Testis (tissue), 3 donors: ENCODE data around the gene SF3B1. TPM values are rescaled to one million over a fixed set of nuclear protein-coding genes. Genes with fewer than 3 reads are reported as not detected.
A peak's percentile ranks its signal among the peaks of the same experiment; 100 is the strongest.

Experiments used
- DNase-seq: peaks from one replicate; pipeline ENCODE4 v3.0.0-alpha.2; 2019
- H3K27ac ChIP-seq, 2 donors: fragments of 200-600 bp; sonication (generic); one replicate each; pipeline ENCODE4 v1.5.1; 2019
- H3K27me3 ChIP-seq: fragments of 200-600 bp; sonication (generic); one replicate; pipeline ENCODE4 v1.5.1; 2019
- H3K36me3 ChIP-seq: fragments of 200-600 bp; sonication (generic); one replicate; pipeline ENCODE4 v1.5.1; 2017; ENCODE audit warnings: low read depth; ENCODE audit errors: missing control alignments
- H3K4me1 ChIP-seq: fragments of 200-600 bp; sonication (generic); one replicate; pipeline ENCODE4 v1.5.1; 2019
- H3K4me3 ChIP-seq, 2 donors: fragments of 200-600 bp; sonication (generic); one replicate each; pipeline ENCODE4 v1.5.1; 2017 to 2019
- H3K9me3 ChIP-seq: fragments of 200-600 bp; sonication (generic); one replicate; pipeline ENCODE4 v1.5.1; 2017
- POLR2A ChIP-seq: fragments of 450-650 bp; IDR thresholded peaks from one replicate; pipeline ENCODE4 v1.6.1; 2017; ENCODE audit warnings: antibody characterized with exemption, mild to moderate bottlenecking, moderate library complexity
- WGBS, 2 donors: methylation state at CpG; one replicate each; pipeline ENCODE4 v1.1.5; 2018; 5-methylcytosine and 5-hydroxymethylcytosine counted together
- intact Hi-C: fragments of 100-400 bp; cut with DNase I; formaldehyde crosslinking; loops from one replicate; pipeline ENCODE4 v1.15.1; 2023; ENCODE audit warnings: low total_unique reads
- polyA plus RNA-seq: library from polyadenylated mRNA; stranded (reverse); fragments of 350-450 nt; fragmentation: Illumina TruSeq; extraction: RNeasy Lipid Tissue Mini Kit (QIAGEN cat#74804); gene quantifications from one replicate; pipeline ENCODE4 v1.2.3, GENCODE V29; 2014; ENCODE audit warnings: low read depth, low replicate concordance; ENCODE audit not compliant: insufficient read depth
- total RNA-seq, 2 donors: library from RNA; depleted of rRNA; stranded (reverse); fragments of >200 nt; gene quantifications; one replicate each; pipeline ENCODE4 v1.2.3, GENCODE V29; 2016
- TF ChIP-seq, protein P1 (sequence below), 3 experiments: fragments of 450-650 bp in 2 of 3; fragments of 200-600 bp in 1 of 3; sonication (generic) in 1 of 3; IDR thresholded peaks; one replicate each; pipeline ENCODE4 v1.5.1; 2016 to 2019; ENCODE audit warnings: antibody characterized with exemption in 3 of 3, mild to moderate bottlenecking in 2 of 3, moderate library complexity in 1 of 3

Gene SF3B1
- total and polyA plus RNA-seq, 3 donors from 2014 or later, result 178 to 293 (median 288) TPM

DNA sequence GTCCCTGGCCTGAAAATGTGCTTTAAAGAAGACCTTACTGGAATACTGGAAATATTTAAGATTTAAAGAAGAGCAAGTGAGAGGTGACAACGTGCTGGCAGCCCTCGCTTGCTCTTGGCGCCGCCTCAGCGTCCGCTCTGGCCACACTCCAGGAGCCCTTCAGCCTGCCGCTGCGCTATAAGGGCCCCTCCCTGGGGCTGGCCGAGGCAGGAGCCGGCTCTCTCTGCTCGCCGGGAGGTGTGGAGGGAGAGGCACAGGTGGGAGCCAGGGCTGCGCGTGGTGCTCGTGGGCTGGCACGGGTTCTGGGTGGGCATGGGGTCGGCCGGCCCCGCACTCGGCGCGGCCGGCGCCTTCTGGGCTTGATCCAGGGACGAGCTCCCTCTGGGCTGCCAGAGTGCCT lies 15.6 kb upstream of the SF3B1 start:
- intact Hi-C loops, result no loop called here
- Histone ChIP-seq H3K27me3 (no peaks in the 10 kb centered on the region), H3K9me3 (no peaks in the 10 kb centered on the region), H3K4me3 (peak overlapping the region; percentile 16 to 46), H3K36me3 (no peaks in the 10 kb centered on the region), H3K4me1 (peaks cover 11% of the 10 kb centered on the region), H3K27ac (no peak overlapping the region)
- TF ChIP-seq, protein P1, sequence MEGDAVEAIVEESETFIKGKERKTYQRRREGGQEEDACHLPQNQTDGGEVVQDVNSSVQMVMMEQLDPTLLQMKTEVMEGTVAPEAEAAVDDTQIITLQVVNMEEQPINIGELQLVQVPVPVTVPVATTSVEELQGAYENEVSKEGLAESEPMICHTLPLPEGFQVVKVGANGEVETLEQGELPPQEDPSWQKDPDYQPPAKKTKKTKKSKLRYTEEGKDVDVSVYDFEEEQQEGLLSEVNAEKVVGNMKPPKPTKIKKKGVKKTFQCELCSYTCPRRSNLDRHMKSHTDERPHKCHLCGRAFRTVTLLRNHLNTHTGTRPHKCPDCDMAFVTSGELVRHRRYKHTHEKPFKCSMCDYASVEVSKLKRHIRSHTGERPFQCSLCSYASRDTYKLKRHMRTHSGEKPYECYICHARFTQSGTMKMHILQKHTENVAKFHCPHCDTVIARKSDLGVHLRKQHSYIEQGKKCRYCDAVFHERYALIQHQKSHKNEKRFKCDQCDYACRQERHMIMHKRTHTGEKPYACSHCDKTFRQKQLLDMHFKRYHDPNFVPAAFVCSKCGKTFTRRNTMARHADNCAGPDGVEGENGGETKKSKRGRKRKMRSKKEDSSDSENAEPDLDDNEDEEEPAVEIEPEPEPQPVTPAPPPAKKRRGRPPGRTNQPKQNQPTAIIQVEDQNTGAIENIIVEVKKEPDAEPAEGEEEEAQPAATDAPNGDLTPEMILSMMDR (IDR thresholded peaks at IDR 0.05), result no peak
- TF ChIP-seq POLR2A, result no peak
- WGBS, 2 donors, result 61% methylated on average over 25 of the region's 25 CpGs; no CpG with 5 or more reads in 1 of the 2 donors
- no peak for DNase-seq

DNA sequence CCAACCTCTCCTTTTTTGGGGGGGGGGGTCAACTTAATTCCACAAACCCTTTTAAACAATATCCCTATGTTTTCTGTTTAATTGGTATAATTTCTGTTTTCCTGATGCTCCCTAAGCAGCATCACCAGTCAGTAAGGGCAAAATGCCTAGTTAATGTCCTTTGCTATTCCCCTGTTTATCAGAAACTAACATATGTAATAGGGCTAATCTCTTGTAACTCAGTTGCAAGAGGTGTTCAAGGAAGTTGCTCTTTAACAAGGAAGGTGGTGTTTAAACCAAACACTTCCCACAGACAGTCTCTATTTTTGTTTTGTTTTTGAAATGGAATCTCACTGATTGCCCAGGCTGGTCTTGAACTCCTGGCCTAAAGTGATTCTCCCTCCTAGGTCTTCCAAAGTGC lies 12.0 kb upstream of the SF3B1 start:
- Histone ChIP-seq H3K4me3 (no peak overlapping the region), H3K27ac (no peak overlapping the region), H3K9me3 (no peaks in the 10 kb centered on the region), H3K4me1 (no peaks in the 10 kb centered on the region), H3K36me3 (no peaks in the 10 kb centered on the region), H3K27me3 (no peaks in the 10 kb centered on the region)
- DNase-seq, result no peak
- intact Hi-C loops, result no loop called here
- TF ChIP-seq, protein P1 (IDR thresholded peaks at IDR 0.05), result no peak
- TF ChIP-seq POLR2A, result no peak

DNA sequence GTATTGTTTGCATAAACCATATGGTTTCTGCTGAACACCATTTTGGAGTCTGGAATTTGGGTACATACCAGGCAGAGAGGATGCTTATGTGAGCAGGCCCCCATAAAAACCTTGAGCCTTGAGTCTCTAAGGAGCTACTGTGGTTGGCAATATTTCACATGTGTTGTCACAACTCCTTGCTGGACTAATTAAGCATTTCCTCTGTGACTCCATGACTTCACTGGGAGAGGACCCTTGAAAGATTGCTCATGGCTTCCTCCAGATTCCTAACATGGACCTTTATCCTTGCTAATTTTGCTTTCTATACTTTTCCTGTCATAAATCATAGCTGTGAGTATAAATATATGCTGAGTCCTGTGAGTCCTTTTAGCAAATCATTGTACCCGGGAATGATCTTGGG lies 10.9 kb upstream of the SF3B1 start:
- no peaks in the 10 kb centered on the region for H3K27me3 ChIP-seq
- TF ChIP-seq, protein P1 (IDR thresholded peaks at IDR 0.05), result no peak
- TF ChIP-seq POLR2A, result no peak
- H3K4me3 ChIP-seq, result no peak overlapping the region
- intact Hi-C loops, result no loop called here
- DNase-seq, result no peak
- H3K4me1 ChIP-seq, result no peaks in the 10 kb centered on the region
- H3K36me3 ChIP-seq, result no peaks in the 10 kb centered on the region
- H3K27ac ChIP-seq, result no peak overlapping the region
- no peaks in the 10 kb centered on the region for H3K9me3 ChIP-seq
- WGBS, 2 donors, result 52 to 61% methylated on average over 1 of the region's 1 CpG

DNA sequence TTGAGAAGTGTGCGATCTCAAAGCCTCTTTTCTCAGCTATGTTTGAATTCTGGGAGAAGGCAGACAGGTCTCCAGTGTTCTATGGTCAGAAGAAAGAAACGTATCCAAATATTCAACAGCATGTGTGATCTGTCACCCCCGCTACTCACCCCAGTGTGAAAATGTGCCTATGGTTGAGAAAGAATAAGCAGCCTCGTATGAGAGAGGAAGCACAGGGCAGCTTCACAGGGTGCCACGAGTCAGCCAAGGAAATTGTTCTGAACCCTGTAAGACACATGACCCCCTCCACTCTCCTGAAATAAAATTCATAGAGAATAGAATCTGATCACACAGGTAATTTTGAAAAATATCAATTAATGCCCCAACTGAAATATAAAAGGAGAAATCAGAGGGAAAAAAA lies 8.0 kb upstream of the SF3B1 start:
- Histone ChIP-seq H3K4me1 (no peaks in the 10 kb centered on the region), H3K9me3 (no peaks in the 10 kb centered on the region), H3K36me3 (no peaks in the 10 kb centered on the region), H3K4me3 (no peak overlapping the region), H3K27ac (no peak overlapping the region), H3K27me3 (no peaks in the 10 kb centered on the region)
- intact Hi-C loops, result no loop called here
- DNase-seq, result no peak
- no peak for TF ChIP-seq POLR2A
- TF ChIP-seq, protein P1 (IDR thresholded peaks at IDR 0.05), result no peak
- WGBS, 2 donors, result 68 to 70% methylated on average over 5 of the region's 5 CpGs

DNA sequence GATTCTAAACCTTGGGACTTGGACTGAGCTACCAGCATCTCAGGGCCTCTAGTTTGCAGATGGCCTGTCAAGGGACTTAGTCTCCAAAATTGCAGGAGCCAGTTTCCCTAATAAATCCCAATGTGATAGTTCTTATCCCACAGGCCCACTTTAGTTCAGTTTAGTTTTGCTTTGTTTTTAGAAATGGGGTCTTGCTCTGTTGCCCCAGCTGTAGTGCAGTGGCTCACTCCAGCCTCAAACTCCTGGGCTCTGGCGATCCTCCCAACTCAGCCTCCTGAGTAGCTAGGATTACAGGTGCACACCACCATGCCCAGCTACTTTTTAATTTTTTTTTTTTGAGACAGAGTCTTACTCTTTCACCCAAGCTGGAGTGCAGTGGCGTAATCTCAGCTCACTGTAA lies 2.6 kb upstream of the SF3B1 start:
- no peak for TF ChIP-seq POLR2A
- TF ChIP-seq, protein P1 (IDR thresholded peaks at IDR 0.05), result no peak
- Histone ChIP-seq H3K4me3 (no peak overlapping the region), H3K27me3 (no peaks in the 10 kb centered on the region), H3K4me1 (peaks cover 21% of the 10 kb centered on the region), H3K27ac (no peak overlapping the region), H3K36me3 (no peaks in the 10 kb centered on the region), H3K9me3 (no peaks in the 10 kb centered on the region)
- DNase-seq, result no peak
- 93 to 97% methylated on average over 2 of the region's 2 CpGs for WGBS, 2 donors
- intact Hi-C loops, result no loop called here
